Liver (tissue), 3 donors: ENCODE data around the gene OSTM1.

Experiments used
- CTCF ChIP-seq: fragments of 150-350 bp; IDR thresholded peaks from 2 replicates; pipeline ENCODE4 v1.5.1; 2017; ENCODE audit warnings: improper control_type of control experiment, low read depth, low read length; ENCODE audit not compliant: missing input control
- EGR1 ChIP-seq, 2 donors: IDR thresholded peaks; 2 replicates each; pipeline ENCODE4 v1.6.1; 2016 to 2018; ENCODE audit warnings: antibody characterized with exemption in 2 of 2, low read depth in 2 of 2
- GABPA ChIP-seq, 2 donors: IDR thresholded peaks in 1 of 2; conservative IDR thresholded peaks in 1 of 2; 2 replicates each; pipeline ENCODE4 v1.6.1; 2016; ENCODE audit warnings: antibody characterized with exemption in 2 of 2, mild to moderate bottlenecking in 1 of 2, moderate library complexity in 1 of 2
- RXRA ChIP-seq, 2 donors: IDR thresholded peaks; 2 replicates each; pipeline ENCODE4 v1.6.1; 2017 to 2018; ENCODE audit warnings: antibody characterized with exemption in 2 of 2, mild to moderate bottlenecking in 1 of 2
- TAF1 ChIP-seq: conservative IDR thresholded peaks from 2 replicates; pipeline ENCODE4 v1.6.1; 2016; ENCODE audit warnings: antibody characterized with exemption, mild to moderate bottlenecking
- ZBTB33 ChIP-seq: IDR thresholded peaks from 2 replicates; pipeline ENCODE4 v1.6.1; 2016; ENCODE audit warnings: antibody characterized with exemption
- TF ChIP-seq, protein P1 (sequence below): IDR thresholded peaks from 2 replicates; pipeline ENCODE4 v1.6.1; 2016; ENCODE audit warnings: antibody characterized with exemption, mild to moderate bottlenecking
- donor health status: healthy.
- donor health status: healthy.

DNA sequence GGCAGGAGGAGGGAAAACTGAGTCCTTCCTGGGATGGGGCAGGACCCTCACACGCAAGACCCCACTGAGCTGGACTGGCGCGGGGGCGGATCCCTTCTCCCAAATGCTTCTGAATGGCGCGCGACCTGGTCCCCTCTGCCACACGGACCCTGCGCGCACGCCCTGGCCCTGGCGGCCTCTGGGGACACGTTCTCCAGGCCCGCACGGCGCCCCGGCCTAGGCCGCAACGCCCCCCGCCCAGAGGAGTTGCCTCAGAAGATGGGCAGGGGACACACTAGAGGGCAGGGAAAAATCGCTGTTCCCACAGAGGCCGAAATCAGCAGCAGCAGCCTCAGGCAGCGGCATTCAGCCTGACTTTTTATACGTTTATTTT is 45.2 kb upstream of the OSTM1 start:
- TF ChIP-seq CTCF, result no peak
- TF ChIP-seq TAF1, result no peak
- no peak for TF ChIP-seq RXRA (IDR thresholded peaks at IDR 0.05)
- TF ChIP-seq GABPA (IDR thresholded peaks at IDR 0.05 in 1 of 2, conservative IDR thresholded peaks at IDR 0.05 in 1 of 2), result no peak
- TF ChIP-seq, protein P1, sequence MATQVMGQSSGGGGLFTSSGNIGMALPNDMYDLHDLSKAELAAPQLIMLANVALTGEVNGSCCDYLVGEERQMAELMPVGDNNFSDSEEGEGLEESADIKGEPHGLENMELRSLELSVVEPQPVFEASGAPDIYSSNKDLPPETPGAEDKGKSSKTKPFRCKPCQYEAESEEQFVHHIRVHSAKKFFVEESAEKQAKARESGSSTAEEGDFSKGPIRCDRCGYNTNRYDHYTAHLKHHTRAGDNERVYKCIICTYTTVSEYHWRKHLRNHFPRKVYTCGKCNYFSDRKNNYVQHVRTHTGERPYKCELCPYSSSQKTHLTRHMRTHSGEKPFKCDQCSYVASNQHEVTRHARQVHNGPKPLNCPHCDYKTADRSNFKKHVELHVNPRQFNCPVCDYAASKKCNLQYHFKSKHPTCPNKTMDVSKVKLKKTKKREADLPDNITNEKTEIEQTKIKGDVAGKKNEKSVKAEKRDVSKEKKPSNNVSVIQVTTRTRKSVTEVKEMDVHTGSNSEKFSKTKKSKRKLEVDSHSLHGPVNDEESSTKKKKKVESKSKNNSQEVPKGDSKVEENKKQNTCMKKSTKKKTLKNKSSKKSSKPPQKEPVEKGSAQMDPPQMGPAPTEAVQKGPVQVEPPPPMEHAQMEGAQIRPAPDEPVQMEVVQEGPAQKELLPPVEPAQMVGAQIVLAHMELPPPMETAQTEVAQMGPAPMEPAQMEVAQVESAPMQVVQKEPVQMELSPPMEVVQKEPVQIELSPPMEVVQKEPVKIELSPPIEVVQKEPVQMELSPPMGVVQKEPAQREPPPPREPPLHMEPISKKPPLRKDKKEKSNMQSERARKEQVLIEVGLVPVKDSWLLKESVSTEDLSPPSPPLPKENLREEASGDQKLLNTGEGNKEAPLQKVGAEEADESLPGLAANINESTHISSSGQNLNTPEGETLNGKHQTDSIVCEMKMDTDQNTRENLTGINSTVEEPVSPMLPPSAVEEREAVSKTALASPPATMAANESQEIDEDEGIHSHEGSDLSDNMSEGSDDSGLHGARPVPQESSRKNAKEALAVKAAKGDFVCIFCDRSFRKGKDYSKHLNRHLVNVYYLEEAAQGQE, result no peak
- TF ChIP-seq EGR1 (IDR thresholded peaks at IDR 0.05; ENCODE audit: low read depth in 2 of 2), result no peak
- no peak for TF ChIP-seq ZBTB33
